H9 (cell line): ENCODE results near the gene YTHDC1. TPM values are rescaled to one million over a fixed set of nuclear protein-coding genes. Genes with fewer than 3 reads are reported as not detected.

Experiments
- DNase-seq: peaks from one replicate; pipeline ENCODE4 v3.0.0-alpha.2; 2017
- H2AFZ ChIP-seq: one replicate; pipeline ENCODE4 v1.6.1; 2013; ENCODE audit warnings: mild to moderate bottlenecking, low read length, control low read depth, moderate library complexity
- H2AK5ac ChIP-seq: 2 replicates; pipeline ENCODE4 v1.6.1; 2013; ENCODE audit warnings: low read length, control low read depth, mixed read lengths; ENCODE audit not compliant: insufficient read length
- H2BK120ac ChIP-seq: one replicate; pipeline ENCODE4 v1.6.1; 2013; ENCODE audit warnings: low read depth, mild to moderate bottlenecking, low read length, control low read depth, inconsistent platforms; ENCODE audit not compliant: poor library complexity, severe bottlenecking
- H2BK12ac ChIP-seq: 2 replicates; pipeline ENCODE4 v1.6.1; 2013; ENCODE audit warnings: low read length, control low read depth, mixed read lengths, low read depth; ENCODE audit not compliant: insufficient read length
- H2BK15ac ChIP-seq: 2 replicates; pipeline ENCODE4 v1.6.1; 2013; ENCODE audit warnings: low read depth, low read length, control low read depth
- H2BK20ac ChIP-seq: one replicate; pipeline ENCODE4 v1.6.1; 2013; ENCODE audit warnings: low read depth, mild to moderate bottlenecking, low read length, control low read depth, inconsistent platforms; ENCODE audit not compliant: poor library complexity, severe bottlenecking
- H2BK5ac ChIP-seq: 2 replicates; pipeline ENCODE4 v1.6.1; 2013; ENCODE audit warnings: low read length, control low read depth, mixed read lengths; ENCODE audit not compliant: insufficient read length
- H3K14ac ChIP-seq: 2 replicates; pipeline ENCODE4 v1.6.1; 2013; ENCODE audit warnings: low read length, control low read depth; ENCODE audit not compliant: insufficient read depth
- H3K18ac ChIP-seq: 2 replicates; pipeline ENCODE4 v1.6.1; 2013; ENCODE audit warnings: low read depth, mild to moderate bottlenecking, mixed read lengths, low read length, control low read depth; ENCODE audit not compliant: insufficient read length
- H3K23ac ChIP-seq: 2 replicates; pipeline ENCODE4 v1.6.1; 2013; ENCODE audit warnings: low read length, control low read depth, mixed read lengths, low read depth; ENCODE audit not compliant: insufficient read length
- H3K23me2 ChIP-seq: 2 replicates; pipeline ENCODE4 v1.6.1; 2013; ENCODE audit warnings: low read depth, mild to moderate bottlenecking, mixed read lengths, low read length, control low read depth; ENCODE audit not compliant: insufficient read length, poor library complexity, severe bottlenecking
- H3K27ac ChIP-seq: 2 replicates; pipeline ENCODE4 v1.5.1; 2013; ENCODE audit warnings: low read length, control low read depth, mixed read lengths, low read depth; ENCODE audit not compliant: insufficient read length
- H3K27me3 ChIP-seq: 2 replicates; pipeline ENCODE4 v1.6.1; 2013; ENCODE audit warnings: low read length, control low read depth, inconsistent platforms; ENCODE audit not compliant: insufficient read depth
- H3K4ac ChIP-seq: 2 replicates; pipeline ENCODE4 v1.6.1; 2013; ENCODE audit warnings: low read depth, mild to moderate bottlenecking, control low read depth, inconsistent platforms, low read length, moderate library complexity
- H3K4me1 ChIP-seq: 2 replicates; pipeline ENCODE4 v1.6.1; 2013; ENCODE audit warnings: low read length, control low read depth, inconsistent platforms; ENCODE audit not compliant: insufficient read depth
- H3K4me2 ChIP-seq: 2 replicates; pipeline ENCODE4 v1.6.1; 2013; ENCODE audit warnings: low read length, control low read depth, mixed read lengths; ENCODE audit not compliant: insufficient read length, insufficient read depth
- H3K56ac ChIP-seq: 2 replicates; pipeline ENCODE4 v1.6.1; 2013; ENCODE audit warnings: low read depth, mild to moderate bottlenecking, mixed read lengths, low read length, control low read depth; ENCODE audit not compliant: insufficient read length
- H3K79me1 ChIP-seq: 2 replicates; pipeline ENCODE4 v1.6.1; 2013; ENCODE audit warnings: low read depth, mild to moderate bottlenecking, moderate library complexity, low read length, control low read depth, inconsistent platforms; ENCODE audit not compliant: insufficient read depth, poor library complexity, severe bottlenecking
- H3K79me2 ChIP-seq: 2 replicates; pipeline ENCODE4 v1.6.1; 2013; ENCODE audit warnings: low read length, control low read depth, inconsistent platforms; ENCODE audit not compliant: insufficient read depth
- H3K9ac ChIP-seq: 2 replicates; pipeline ENCODE4 v1.6.1; 2013; ENCODE audit warnings: low read length, control low read depth, mixed read lengths; ENCODE audit not compliant: insufficient read length; ENCODE audit errors: extremely low read depth
- H3K9me3 ChIP-seq: one replicate; pipeline ENCODE4 v1.6.1; 2013; ENCODE audit warnings: low read depth, low read length, inconsistent platforms; ENCODE audit not compliant: control insufficient read depth
- H3T11ph ChIP-seq: one replicate; pipeline ENCODE4 v1.6.1; 2013; ENCODE audit warnings: mild to moderate bottlenecking, low read length, control low read depth, inconsistent platforms
- H4K20me1 ChIP-seq: one replicate; pipeline ENCODE4 v1.6.1; 2013; ENCODE audit not compliant: control insufficient read depth, insufficient read length, insufficient read depth
- H4K5ac ChIP-seq: 2 replicates; pipeline ENCODE4 v1.6.1; 2013; ENCODE audit warnings: low read depth, mild to moderate bottlenecking, mixed read lengths, low read length, control low read depth; ENCODE audit not compliant: insufficient read length
- H4K8ac ChIP-seq: replicated peaks from 2 replicates; pipeline ENCODE4 v1.6.1; 2013; ENCODE audit warnings: low read length, control low read depth, mixed read lengths, low read depth; ENCODE audit not compliant: insufficient read length
- H4K91ac ChIP-seq: 2 replicates; pipeline ENCODE4 v1.6.1; 2013; ENCODE audit warnings: low read depth, mild to moderate bottlenecking, moderate library complexity, mixed read lengths, low read length, control low read depth; ENCODE audit not compliant: insufficient read length
- H3K27ac Mint-ChIP-seq, 3 experiments: 2 replicates in 2 of 3; 3 replicates in 1 of 3; pipeline ENCODE4 v1.8.0; 2020 to 2021; ENCODE audit warnings: mixed read lengths in 3 of 3, mild to moderate bottlenecking in 1 of 3, moderate library complexity in 1 of 3
- H3K27me3 Mint-ChIP-seq: 2 replicates; pipeline ENCODE4 v1.8.0; 2021; ENCODE audit warnings: low read depth, mild to moderate bottlenecking, moderate library complexity, mixed read lengths
- H3K36me3 Mint-ChIP-seq, 3 experiments: 2 replicates in 2 of 3; 3 replicates in 1 of 3; pipeline ENCODE4 v1.8.0; 2020 to 2021; ENCODE audit warnings: low read depth in 3 of 3, mixed read lengths in 3 of 3; ENCODE audit not compliant: insufficient read depth in 1 of 3
- H3K4me1 Mint-ChIP-seq, 2 experiments: 2 replicates each; pipeline ENCODE4 v1.8.0; 2020; ENCODE audit warnings: mixed read lengths in 2 of 2
- H3K4me3 Mint-ChIP-seq, 2 experiments: 2 replicates in 1 of 2; 3 replicates in 1 of 2; pipeline ENCODE4 v1.8.0; 2020 to 2021; ENCODE audit warnings: mild to moderate bottlenecking in 2 of 2, mixed read lengths in 2 of 2, moderate library complexity in 1 of 2
- H3K9me3 Mint-ChIP-seq, 2 experiments: 2 replicates in 1 of 2; 3 replicates in 1 of 2; pipeline ENCODE4 v1.8.0; 2020; ENCODE audit warnings: mild to moderate bottlenecking in 2 of 2, mixed read lengths in 2 of 2, moderate library complexity in 1 of 2
- WGBS: extraction: QIAGEN DNeasy Blood & Tissue Kit; methylation state at CpG from one replicate; pipeline ENCODE4 v1.1.7; 2013; ENCODE audit warnings: missing lambda C conversion rate, low lambda C conversion rate, mixed read lengths; ENCODE audit not compliant: insufficient read length; ENCODE audit errors: extremely low coverage; 5-methylcytosine and 5-hydroxymethylcytosine counted together
- total RNA-seq: library from RNA; stranded (reverse); gene quantifications from 2 replicates; pipeline ENCODE4 v1.2.1, GENCODE V29; 2021
- TF ChIP-seq, protein P1 (sequence below): fragments of 200-600 bp; sonication (generic); conservative IDR thresholded peaks from 3 replicates; pipeline ENCODE4 v1.8.0; 2021; ENCODE audit warnings: antibody characterized with exemption, mild to moderate bottlenecking

The YTHDC1 gene
- total RNA-seq, 1 experiment from 2014 or later, result 158 TPM

DNA sequence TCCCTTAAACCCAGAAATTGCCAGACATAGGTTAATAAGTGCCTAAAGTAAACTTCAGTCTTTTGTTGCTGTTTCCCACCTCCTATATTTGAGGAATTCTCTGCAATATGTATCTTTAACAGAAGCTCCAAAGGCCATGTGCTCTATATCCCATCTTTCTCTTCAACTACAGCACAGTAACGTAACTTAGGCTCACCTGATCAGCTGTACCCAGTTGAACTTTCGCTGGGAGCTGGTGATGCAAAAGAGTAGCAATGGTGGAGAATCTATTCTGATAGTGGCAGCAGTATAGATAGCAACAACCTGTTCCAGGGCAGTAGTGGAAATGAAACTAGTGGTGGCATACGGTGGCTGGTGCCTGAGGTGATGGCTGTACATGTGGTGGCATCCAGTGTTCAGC lies 33.2 kb upstream of the YTHDC1 start:
- Histone ChIP-seq H2BK12ac (no peak overlapping the region), H2AK5ac (no peak overlapping the region), H4K5ac (no peak overlapping the region), H4K20me1 (no peaks in the 10 kb centered on the region), H3K79me1 (no peaks in the 10 kb centered on the region), H3K4me2 (no peak overlapping the region), H3K23ac (no peak overlapping the region), H3K4ac (no peak overlapping the region), H3K27ac (no peak overlapping the region), H4K8ac (no peak overlapping the region), H4K91ac (no peak overlapping the region), H3K79me2 (no peaks in the 10 kb centered on the region), H3K9ac (no peak overlapping the region), H2BK20ac (no peak overlapping the region), H2BK5ac (no peak overlapping the region), H3K27me3 (no peaks in the 10 kb centered on the region), H2AFZ (no peak overlapping the region), H3T11ph (no peak overlapping the region), H3K4me1 (no peaks in the 10 kb centered on the region; the same call in 1 of the 2 replicates), H2BK120ac (no peak overlapping the region), H3K18ac (no peak overlapping the region), H3K23me2 (no peaks in the 10 kb centered on the region), H3K56ac (no peak overlapping the region), H3K9me3 (no peaks in the 10 kb centered on the region), H2BK15ac (no peak overlapping the region), H3K14ac (no peak overlapping the region)
- no peak for DNase-seq
- TF ChIP-seq, protein P1, sequence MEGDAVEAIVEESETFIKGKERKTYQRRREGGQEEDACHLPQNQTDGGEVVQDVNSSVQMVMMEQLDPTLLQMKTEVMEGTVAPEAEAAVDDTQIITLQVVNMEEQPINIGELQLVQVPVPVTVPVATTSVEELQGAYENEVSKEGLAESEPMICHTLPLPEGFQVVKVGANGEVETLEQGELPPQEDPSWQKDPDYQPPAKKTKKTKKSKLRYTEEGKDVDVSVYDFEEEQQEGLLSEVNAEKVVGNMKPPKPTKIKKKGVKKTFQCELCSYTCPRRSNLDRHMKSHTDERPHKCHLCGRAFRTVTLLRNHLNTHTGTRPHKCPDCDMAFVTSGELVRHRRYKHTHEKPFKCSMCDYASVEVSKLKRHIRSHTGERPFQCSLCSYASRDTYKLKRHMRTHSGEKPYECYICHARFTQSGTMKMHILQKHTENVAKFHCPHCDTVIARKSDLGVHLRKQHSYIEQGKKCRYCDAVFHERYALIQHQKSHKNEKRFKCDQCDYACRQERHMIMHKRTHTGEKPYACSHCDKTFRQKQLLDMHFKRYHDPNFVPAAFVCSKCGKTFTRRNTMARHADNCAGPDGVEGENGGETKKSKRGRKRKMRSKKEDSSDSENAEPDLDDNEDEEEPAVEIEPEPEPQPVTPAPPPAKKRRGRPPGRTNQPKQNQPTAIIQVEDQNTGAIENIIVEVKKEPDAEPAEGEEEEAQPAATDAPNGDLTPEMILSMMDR, result no peak
- H3K4me3 Mint-ChIP-seq, result no peak overlapping the region
- no peak overlapping the region for H3K27ac Mint-ChIP-seq
- no peaks in the 10 kb centered on the region for H3K36me3 Mint-ChIP-seq
- H3K4me1 Mint-ChIP-seq, result peaks cover 23 to 27% of the 10 kb centered on the region in 2 experiments
- no peaks in the 10 kb centered on the region for H3K9me3 Mint-ChIP-seq
- WGBS, result no CpG with 5 or more reads among the region's 3 CpGs
- H3K27me3 Mint-ChIP-seq, result no peaks in the 10 kb centered on the region
